ENCODE results near the gene SAMMSON. TPM values are rescaled to one million over a fixed set of nuclear protein-coding genes. Genes with fewer than 3 reads are reported as not detected.

The SAMMSON gene
- not detected for total RNA-seq
- long read RNA-seq = 0 reads

DNA sequence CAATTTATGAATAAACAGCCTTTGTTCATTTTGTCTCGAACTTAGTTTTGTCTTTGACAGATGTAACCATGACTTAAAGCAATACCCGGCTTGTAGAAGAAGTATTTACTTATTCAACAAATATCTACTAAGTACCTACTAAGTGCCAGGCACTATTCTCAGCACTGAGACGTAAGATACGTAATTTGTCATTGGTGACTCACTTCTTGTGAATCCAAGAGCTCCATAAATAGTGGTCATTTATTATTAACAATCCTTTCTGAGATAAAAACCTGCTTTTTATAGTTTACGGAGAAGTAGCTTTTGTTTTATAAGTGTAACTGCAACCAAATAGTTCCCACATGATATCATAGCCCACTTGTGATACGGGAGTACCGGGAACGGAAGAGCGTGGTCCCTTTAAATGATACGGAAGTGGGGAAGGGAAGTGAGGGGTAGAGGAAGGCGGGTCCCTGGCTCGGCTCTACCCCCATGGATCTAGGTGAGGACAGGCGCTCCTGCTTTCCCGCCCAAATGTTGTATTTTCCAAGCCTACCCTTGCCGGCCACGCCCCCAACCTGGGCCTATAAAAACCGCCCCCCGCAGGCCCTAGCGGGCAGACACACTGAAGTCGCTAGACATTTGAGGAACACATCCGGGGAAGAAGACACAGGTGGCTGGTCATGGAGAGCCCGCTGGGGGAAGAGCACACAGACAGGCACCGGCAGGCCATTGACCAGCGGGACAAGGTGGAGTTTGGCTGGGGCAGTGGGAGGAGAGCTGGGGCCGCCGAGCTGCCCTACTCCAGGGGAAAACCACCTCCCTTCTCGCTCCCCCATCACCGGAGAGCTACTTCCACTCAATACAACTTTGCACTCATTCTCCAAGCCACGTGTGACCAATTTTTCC, at the start of gene SAMMSON:
SAMMSON (plus strand) TSS at position 594 of the 888 bp plus-strand sequence.
- H3K9me3 ChIP-seq = no peaks in the 10 kb centered on the region
- ATAC-seq (peak; percentile 56 to 60), DNase-seq (no peak)
- H3K36me3 ChIP-seq = no peaks in the 10 kb centered on the region
- no peaks in the 10 kb centered on the region for H3K4me1 ChIP-seq
- no peaks in the 10 kb centered on the region for H3K27me3 ChIP-seq (ENCODE audit: low read depth)
- intact Hi-C loops (cut with DNase I) = no loop called here
- TF ChIP-seq, protein P1, sequence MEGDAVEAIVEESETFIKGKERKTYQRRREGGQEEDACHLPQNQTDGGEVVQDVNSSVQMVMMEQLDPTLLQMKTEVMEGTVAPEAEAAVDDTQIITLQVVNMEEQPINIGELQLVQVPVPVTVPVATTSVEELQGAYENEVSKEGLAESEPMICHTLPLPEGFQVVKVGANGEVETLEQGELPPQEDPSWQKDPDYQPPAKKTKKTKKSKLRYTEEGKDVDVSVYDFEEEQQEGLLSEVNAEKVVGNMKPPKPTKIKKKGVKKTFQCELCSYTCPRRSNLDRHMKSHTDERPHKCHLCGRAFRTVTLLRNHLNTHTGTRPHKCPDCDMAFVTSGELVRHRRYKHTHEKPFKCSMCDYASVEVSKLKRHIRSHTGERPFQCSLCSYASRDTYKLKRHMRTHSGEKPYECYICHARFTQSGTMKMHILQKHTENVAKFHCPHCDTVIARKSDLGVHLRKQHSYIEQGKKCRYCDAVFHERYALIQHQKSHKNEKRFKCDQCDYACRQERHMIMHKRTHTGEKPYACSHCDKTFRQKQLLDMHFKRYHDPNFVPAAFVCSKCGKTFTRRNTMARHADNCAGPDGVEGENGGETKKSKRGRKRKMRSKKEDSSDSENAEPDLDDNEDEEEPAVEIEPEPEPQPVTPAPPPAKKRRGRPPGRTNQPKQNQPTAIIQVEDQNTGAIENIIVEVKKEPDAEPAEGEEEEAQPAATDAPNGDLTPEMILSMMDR (IDR thresholded peaks at IDR 0.05) = no peak
- peak within 1 kb of the TSS; percentile 12 for H3K27ac ChIP-seq
- H3K4me3 ChIP-seq = no peak within 1 kb of the TSS

DNA sequence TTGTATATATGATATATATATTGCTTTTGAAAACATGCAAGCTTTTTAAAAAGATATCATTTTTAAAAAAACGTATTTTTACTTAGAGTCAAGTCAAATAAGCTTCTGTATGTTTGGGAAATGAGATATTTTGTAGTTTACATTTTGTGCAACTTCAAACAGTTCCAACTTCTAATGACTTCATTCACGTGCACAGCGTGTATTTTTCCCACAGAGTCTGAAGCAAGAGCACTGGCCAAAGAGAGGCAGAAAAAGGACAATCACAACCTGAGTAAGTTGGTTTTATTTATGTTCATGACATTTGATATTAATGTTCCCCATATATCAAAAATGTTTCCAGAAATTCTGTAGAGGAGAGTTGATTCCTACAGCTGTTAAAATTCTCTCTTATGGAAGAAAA, 47.9 kb upstream of the SAMMSON start:
- no peaks in the 10 kb centered on the region for H3K27me3 ChIP-seq (ENCODE audit: low read depth)
- TF ChIP-seq, protein P1 (IDR thresholded peaks at IDR 0.05) = no peak
- H3K9me3 ChIP-seq = no peaks in the 10 kb centered on the region
- no peak overlapping the region for H3K4me3 ChIP-seq
- no peaks in the 10 kb centered on the region for H3K4me1 ChIP-seq
- H3K36me3 ChIP-seq = peaks cover 20% of the 10 kb centered on the region
- ATAC-seq = no peak
- DNase-seq = no peak
- no peak overlapping the region for H3K27ac ChIP-seq
- intact Hi-C loops (cut with DNase I) = no loop called here

DNA sequence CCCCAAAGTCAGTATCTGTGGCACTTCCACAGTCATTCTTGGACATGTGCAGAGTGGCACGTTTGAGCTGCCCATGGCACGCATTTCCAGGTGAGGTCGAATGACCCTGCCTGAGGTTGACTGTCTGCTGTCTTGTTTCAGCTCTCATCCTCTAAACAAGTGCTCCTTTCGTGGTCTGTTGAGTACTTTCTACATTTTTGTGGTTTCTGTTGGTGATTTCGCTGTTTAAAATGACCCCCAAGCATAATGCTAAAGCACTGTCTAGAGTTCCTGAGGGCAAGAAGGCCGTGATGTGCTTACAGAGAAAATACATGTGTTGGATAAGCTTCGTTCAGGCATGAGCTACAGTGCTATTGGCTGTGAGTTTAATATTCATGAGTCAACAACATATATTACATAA, 40.0 kb upstream of the SAMMSON start:
- Histone ChIP-seq H3K27me3 (ENCODE audit: low read depth) (no peaks in the 10 kb centered on the region), H3K9me3 (no peaks in the 10 kb centered on the region), H3K27ac (no peak overlapping the region), H3K4me1 (no peaks in the 10 kb centered on the region), H3K36me3 (peaks cover 40% of the 10 kb centered on the region), H3K4me3 (no peak overlapping the region)
- ATAC-seq (no peak), DNase-seq (no peak)
- TF ChIP-seq, protein P1 (IDR thresholded peaks at IDR 0.05) = no peak
- intact Hi-C loops (cut with DNase I) = no loop called here

DNA sequence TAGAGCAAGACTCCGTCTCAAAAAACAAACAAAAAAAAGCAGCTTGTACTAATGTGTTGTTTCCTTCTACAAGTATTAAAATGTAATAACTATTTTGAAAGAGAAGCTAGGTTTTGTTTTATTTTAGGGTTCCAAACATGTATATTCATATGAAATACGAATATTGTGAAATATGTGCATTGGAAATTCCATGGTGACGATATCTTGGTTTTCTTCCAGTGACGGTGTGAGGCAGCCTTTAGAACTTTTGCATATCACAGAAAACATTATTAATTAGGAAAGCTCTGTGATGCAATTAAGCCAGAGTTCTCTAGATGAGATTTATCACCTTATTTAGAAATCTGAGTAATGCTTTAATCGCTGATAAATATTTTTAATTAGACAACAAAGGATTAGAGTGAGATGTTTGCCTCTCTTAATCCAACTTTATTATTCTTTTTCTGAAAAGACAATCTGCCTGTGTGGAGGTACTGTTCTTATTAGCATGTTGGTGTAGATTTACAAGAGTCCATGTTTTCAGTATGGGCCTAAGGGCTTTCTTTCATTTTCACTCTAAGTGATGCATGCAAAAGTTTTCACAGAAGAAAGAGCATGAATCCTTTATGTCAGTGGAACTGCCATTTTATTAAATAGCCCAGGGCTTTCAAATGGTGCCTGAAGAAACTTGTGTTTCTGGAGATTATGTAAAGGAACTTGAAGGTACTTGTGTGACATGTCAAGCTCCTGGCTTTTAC, 37.7 kb upstream of the SAMMSON start:
- TF ChIP-seq, protein P1 (IDR thresholded peaks at IDR 0.05) = no peak
- peaks cover 52% of the 10 kb centered on the region for H3K36me3 ChIP-seq
- H3K9me3 ChIP-seq = no peaks in the 10 kb centered on the region
- intact Hi-C loops (cut with DNase I) = no loop called here
- ATAC-seq (no peak), DNase-seq (no peak)
- H3K4me3 ChIP-seq = no peak overlapping the region
- H3K27ac ChIP-seq = no peak overlapping the region
- H3K4me1 ChIP-seq = no peaks in the 10 kb centered on the region
- no peaks in the 10 kb centered on the region for H3K27me3 ChIP-seq (ENCODE audit: low read depth)

DNA sequence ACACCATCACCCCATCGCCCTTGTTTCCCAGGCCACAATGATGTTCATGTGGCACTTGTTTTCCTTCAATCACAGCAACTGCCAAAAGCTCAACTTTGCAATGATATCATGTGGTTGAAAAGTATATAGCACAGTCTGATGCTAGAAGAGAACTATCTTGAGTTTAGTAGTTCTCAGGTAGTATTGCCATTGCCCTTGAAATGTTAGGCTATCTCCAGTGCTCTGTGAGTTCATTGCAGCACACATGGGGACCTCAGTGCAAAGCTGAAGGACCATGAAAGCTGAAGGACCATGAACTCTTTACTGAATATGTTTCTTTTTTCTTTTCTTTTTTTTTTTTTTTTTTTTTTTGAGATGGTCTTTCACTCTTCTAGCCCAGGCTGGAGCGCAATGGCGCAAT, 35.9 kb upstream of the SAMMSON start:
- peaks cover 41% of the 10 kb centered on the region for H3K36me3 ChIP-seq
- TF ChIP-seq, protein P1 (IDR thresholded peaks at IDR 0.05) = no peak
- H3K4me3 ChIP-seq = no peak overlapping the region
- no peaks in the 10 kb centered on the region for H3K27me3 ChIP-seq (ENCODE audit: low read depth)
- intact Hi-C loops (cut with DNase I) = no loop called here
- ATAC-seq (no peak), DNase-seq (no peak)
- no peaks in the 10 kb centered on the region for H3K9me3 ChIP-seq
- no peak overlapping the region for H3K27ac ChIP-seq
- no peaks in the 10 kb centered on the region for H3K4me1 ChIP-seq
